WTC11 (cell line): ENCODE measurements around the gene COPS6. TPM values are rescaled to one million over a fixed set of nuclear protein-coding genes. Genes with fewer than 3 reads are reported as not detected.

ENCODE experiments used
- ARID4B ChIP-seq: sonication (generic); formaldehyde crosslinking; IDR thresholded peaks from 2 replicates; pipeline ENCODE4 v1.8.0; 2023; ENCODE audit warnings: missing genetic modification reagents, mild to moderate bottlenecking, borderline replicate concordance
- CBFB ChIP-seq: sonication (generic); formaldehyde crosslinking; IDR thresholded peaks from 2 replicates; pipeline ENCODE4 v1.8.1; 2022; ENCODE audit warnings: mild to moderate bottlenecking, low read depth, missing genetic modification reagents
- CREB1 ChIP-seq: sonication (generic); formaldehyde crosslinking; IDR thresholded peaks from 2 replicates; pipeline ENCODE4 v1.8.0; 2023; ENCODE audit warnings: mild to moderate bottlenecking, missing genetic modification reagents
- EMX1 ChIP-seq: fragments of 250-450 bp; sonication (Bioruptor Pico); IDR thresholded peaks from 2 replicates; pipeline ENCODE4 v1.8.0; 2021; ENCODE audit warnings: mild to moderate bottlenecking
- ESRRA ChIP-seq: sonication (generic); formaldehyde crosslinking; IDR thresholded peaks from 2 replicates; pipeline ENCODE4 v1.8.1; 2022; ENCODE audit warnings: mild to moderate bottlenecking, missing genetic modification reagents, borderline replicate concordance
- FOXP4 ChIP-seq: sonication (generic); formaldehyde crosslinking; IDR thresholded peaks from 2 replicates; pipeline ENCODE4 v1.8.0; 2022; ENCODE audit warnings: mild to moderate bottlenecking, missing genetic modification reagents
- JAZF1 ChIP-seq: fragments of 250-450 bp; sonication (Bioruptor Pico); IDR thresholded peaks from 2 replicates; pipeline ENCODE4 v1.9.0; 2021; ENCODE audit warnings: moderate library complexity, mild to moderate bottlenecking, inconsistent platforms
- JUN ChIP-seq: sonication (generic); formaldehyde crosslinking; IDR thresholded peaks from 2 replicates; pipeline ENCODE4 v1.8.0; 2023; ENCODE audit warnings: mild to moderate bottlenecking, missing genetic modification reagents
- KAT7 ChIP-seq: sonication (generic); formaldehyde crosslinking; IDR thresholded peaks from 2 replicates; pipeline ENCODE4 v1.8.1; 2023; ENCODE audit warnings: missing genetic modification reagents, mild to moderate bottlenecking, borderline replicate concordance
- MAX ChIP-seq: sonication (generic); formaldehyde crosslinking; IDR thresholded peaks from 2 replicates; pipeline ENCODE4 v1.8.0; 2022; ENCODE audit warnings: mild to moderate bottlenecking, missing genetic modification reagents
- MXD4 ChIP-seq: fragments of 250-450 bp; sonication (Bioruptor Pico); IDR thresholded peaks from 2 replicates; pipeline ENCODE4 v1.8.0; 2021; ENCODE audit warnings: mild to moderate bottlenecking, moderate library complexity, borderline replicate concordance
- NFE2L1 ChIP-seq: sonication (generic); formaldehyde crosslinking; IDR thresholded peaks from 2 replicates; pipeline ENCODE4 v1.8.1; 2023; ENCODE audit warnings: missing genetic modification reagents
- NR1H2 ChIP-seq: sonication (generic); formaldehyde crosslinking; IDR thresholded peaks from 2 replicates; pipeline ENCODE4 v1.9.0; 2021; ENCODE audit warnings: mild to moderate bottlenecking, moderate library complexity, missing genetic modification reagents
- SP1 ChIP-seq: sonication (generic); formaldehyde crosslinking; conservative IDR thresholded peaks from 2 replicates; pipeline ENCODE4 v1.8.1; 2022; ENCODE audit warnings: missing genetic modification reagents
- TEAD4 ChIP-seq: sonication (generic); formaldehyde crosslinking; IDR thresholded peaks from 2 replicates; pipeline ENCODE4 v1.8.0; 2022; ENCODE audit warnings: mild to moderate bottlenecking, missing genetic modification reagents
- ZNF219 ChIP-seq: sonication (generic); formaldehyde crosslinking; IDR thresholded peaks from 2 replicates; pipeline ENCODE4 v1.8.0; 2023; ENCODE audit warnings: missing genetic modification reagents, mild to moderate bottlenecking, borderline replicate concordance
- ZNF281 ChIP-seq: sonication (generic); formaldehyde crosslinking; IDR thresholded peaks from 2 replicates; pipeline ENCODE4 v1.8.0; 2023; ENCODE audit warnings: mild to moderate bottlenecking, missing genetic modification reagents
- total RNA-seq: library from RNA; stranded (reverse); gene quantifications from 3 replicates; pipeline ENCODE4 v1.2.3, GENCODE V29; 2021
- TF ChIP-seq, protein P1 (sequence below): fragments of 200-600 bp; IDR thresholded peaks from 2 replicates; pipeline ENCODE4 v1.8.0; 2022; ENCODE audit warnings: antibody characterized with exemption
- TF ChIP-seq, protein P2 (sequence below): sonication (generic); formaldehyde crosslinking; IDR thresholded peaks from 2 replicates; pipeline ENCODE4 v1.8.1; 2022; ENCODE audit warnings: missing genetic modification reagents, borderline replicate concordance
- TF ChIP-seq, protein P3 (sequence below): fragments of 250-450 bp; sonication (Bioruptor Pico); IDR thresholded peaks from 2 replicates; pipeline ENCODE4 v1.8.0; 2021; ENCODE audit warnings: mild to moderate bottlenecking
- TF ChIP-seq, protein P4 (sequence below): sonication (generic); formaldehyde crosslinking; IDR thresholded peaks from 2 replicates; pipeline ENCODE4 v1.8.1; 2022; ENCODE audit warnings: mild to moderate bottlenecking, moderate library complexity, missing genetic modification reagents
- TF ChIP-seq, protein P5 (sequence below): sonication (generic); formaldehyde crosslinking; IDR thresholded peaks from 2 replicates; pipeline ENCODE4 v1.8.0; 2022; ENCODE audit warnings: mild to moderate bottlenecking, missing genetic modification reagents
- TF ChIP-seq, protein P6 (sequence below): sonication (generic); formaldehyde crosslinking; conservative IDR thresholded peaks from 2 replicates; pipeline ENCODE4 v1.8.1; 2022; ENCODE audit warnings: mild to moderate bottlenecking, missing genetic modification reagents

COPS6 gene
- total RNA-seq, 1 experiment from 2014 or later: 118 TPM

DNA sequence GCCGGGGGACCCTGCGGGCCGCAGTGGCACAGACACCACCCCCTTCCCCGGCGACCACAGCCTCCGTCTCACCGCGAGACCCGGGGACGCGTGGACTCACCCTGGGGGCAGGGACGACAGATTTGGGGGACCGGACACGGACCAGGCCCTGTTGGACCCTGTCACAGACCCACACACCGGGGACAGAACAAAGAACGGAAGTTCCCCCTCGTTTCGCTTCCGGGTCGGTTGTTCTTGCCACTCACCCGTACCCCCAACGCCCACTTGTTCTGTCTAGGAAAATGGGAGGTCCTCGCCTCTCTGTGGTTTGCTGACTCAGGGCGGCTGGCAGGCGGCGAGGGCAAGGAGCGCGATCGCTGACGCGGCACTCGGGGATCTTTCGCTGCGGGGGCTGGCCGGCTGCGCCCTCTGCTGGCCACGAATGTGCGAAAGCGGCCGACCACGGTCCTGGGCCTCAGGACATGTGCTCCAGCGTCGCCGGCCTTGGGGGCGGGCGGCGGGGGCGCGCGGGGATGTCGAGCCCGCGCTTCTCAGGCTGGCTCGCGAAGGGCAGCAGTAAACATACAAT is 7.2 kb upstream of the COPS6 start, which contains the start of gene ZNF3 (continued):
- TF ChIP-seq FOXP4 (0 out of 2 replicates have a peak, but pooled peaks have one; percentile 34), CREB1 (no peak; the same call in 1 of the 2 replicates), MXD4 (CRISPR knock-in tag) (no peak), TEAD4 (CRISPR knock-in tag) (no peak), MAX (CRISPR knock-in tag) (peak; percentile 99), EMX1 (CRISPR knock-in tag) (no peak), ZNF281 (CRISPR knock-in tag) (no peak), ESRRA (peak; percentile 68; the same call in 1 of the 2 replicates), JAZF1 (CRISPR knock-in tag) (no peak), SP1 (CRISPR knock-in tag) (peak; percentile 95), ARID4B (CRISPR knock-in tag) (peak; percentile 69), JUN (0 out of 2 replicates have a peak, but pooled peaks have one; percentile 39), NR1H2 (no peak), ZNF219 (CRISPR knock-in tag) (no peak), KAT7 (peak; percentile 67), CBFB (CRISPR knock-in tag) (no peak), NFE2L1 (CRISPR knock-in tag) (peak; percentile 91)
- TF ChIP-seq, protein P1, sequence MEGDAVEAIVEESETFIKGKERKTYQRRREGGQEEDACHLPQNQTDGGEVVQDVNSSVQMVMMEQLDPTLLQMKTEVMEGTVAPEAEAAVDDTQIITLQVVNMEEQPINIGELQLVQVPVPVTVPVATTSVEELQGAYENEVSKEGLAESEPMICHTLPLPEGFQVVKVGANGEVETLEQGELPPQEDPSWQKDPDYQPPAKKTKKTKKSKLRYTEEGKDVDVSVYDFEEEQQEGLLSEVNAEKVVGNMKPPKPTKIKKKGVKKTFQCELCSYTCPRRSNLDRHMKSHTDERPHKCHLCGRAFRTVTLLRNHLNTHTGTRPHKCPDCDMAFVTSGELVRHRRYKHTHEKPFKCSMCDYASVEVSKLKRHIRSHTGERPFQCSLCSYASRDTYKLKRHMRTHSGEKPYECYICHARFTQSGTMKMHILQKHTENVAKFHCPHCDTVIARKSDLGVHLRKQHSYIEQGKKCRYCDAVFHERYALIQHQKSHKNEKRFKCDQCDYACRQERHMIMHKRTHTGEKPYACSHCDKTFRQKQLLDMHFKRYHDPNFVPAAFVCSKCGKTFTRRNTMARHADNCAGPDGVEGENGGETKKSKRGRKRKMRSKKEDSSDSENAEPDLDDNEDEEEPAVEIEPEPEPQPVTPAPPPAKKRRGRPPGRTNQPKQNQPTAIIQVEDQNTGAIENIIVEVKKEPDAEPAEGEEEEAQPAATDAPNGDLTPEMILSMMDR: peak; percentile 86
- TF ChIP-seq, protein P2, sequence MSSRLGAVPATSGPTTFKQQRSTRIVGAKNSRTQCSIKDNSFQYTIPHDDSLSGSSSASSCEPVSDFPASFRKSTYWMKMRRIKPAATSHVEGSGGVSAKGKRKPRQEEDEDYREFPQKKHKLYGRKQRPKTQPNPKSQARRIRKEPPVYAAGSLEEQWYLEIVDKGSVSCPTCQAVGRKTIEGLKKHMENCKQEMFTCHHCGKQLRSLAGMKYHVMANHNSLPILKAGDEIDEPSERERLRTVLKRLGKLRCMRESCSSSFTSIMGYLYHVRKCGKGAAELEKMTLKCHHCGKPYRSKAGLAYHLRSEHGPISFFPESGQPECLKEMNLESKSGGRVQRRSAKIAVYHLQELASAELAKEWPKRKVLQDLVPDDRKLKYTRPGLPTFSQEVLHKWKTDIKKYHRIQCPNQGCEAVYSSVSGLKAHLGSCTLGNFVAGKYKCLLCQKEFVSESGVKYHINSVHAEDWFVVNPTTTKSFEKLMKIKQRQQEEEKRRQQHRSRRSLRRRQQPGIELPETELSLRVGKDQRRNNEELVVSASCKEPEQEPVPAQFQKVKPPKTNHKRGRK (CRISPR knock-in tag): no peak
- TF ChIP-seq, protein P3, sequence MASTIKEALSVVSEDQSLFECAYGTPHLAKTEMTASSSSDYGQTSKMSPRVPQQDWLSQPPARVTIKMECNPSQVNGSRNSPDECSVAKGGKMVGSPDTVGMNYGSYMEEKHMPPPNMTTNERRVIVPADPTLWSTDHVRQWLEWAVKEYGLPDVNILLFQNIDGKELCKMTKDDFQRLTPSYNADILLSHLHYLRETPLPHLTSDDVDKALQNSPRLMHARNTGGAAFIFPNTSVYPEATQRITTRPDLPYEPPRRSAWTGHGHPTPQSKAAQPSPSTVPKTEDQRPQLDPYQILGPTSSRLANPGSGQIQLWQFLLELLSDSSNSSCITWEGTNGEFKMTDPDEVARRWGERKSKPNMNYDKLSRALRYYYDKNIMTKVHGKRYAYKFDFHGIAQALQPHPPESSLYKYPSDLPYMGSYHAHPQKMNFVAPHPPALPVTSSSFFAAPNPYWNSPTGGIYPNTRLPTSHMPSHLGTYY (CRISPR knock-in tag): no peak
- TF ChIP-seq, protein P4, sequence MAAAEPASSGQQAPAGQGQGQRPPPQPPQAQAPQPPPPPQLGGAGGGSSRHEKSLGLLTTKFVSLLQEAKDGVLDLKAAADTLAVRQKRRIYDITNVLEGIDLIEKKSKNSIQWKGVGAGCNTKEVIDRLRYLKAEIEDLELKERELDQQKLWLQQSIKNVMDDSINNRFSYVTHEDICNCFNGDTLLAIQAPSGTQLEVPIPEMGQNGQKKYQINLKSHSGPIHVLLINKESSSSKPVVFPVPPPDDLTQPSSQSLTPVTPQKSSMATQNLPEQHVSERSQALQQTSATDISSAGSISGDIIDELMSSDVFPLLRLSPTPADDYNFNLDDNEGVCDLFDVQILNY (CRISPR knock-in tag): peak; percentile 89
- TF ChIP-seq, protein P5, sequence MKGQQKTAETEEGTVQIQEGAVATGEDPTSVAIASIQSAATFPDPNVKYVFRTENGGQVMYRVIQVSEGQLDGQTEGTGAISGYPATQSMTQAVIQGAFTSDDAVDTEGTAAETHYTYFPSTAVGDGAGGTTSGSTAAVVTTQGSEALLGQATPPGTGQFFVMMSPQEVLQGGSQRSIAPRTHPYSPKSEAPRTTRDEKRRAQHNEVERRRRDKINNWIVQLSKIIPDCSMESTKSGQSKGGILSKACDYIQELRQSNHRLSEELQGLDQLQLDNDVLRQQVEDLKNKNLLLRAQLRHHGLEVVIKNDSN (CRISPR knock-in tag): peak; percentile 54
- TF ChIP-seq, protein P6, sequence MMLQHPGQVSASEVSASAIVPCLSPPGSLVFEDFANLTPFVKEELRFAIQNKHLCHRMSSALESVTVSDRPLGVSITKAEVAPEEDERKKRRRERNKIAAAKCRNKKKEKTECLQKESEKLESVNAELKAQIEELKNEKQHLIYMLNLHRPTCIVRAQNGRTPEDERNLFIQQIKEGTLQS (CRISPR knock-in tag): no peak
